MM.1S (cell line): ENCODE results near the gene FAM83F.

Experiments used
- DNase-seq: peaks from one replicate; pipeline ENCODE4 v3.0.0-alpha.2; 2015
- H2AFZ ChIP-seq: fragments of 300-600 bp; sonication (generic); 2 replicates; pipeline ENCODE4 v1.6.0; 2016; ENCODE audit warnings: antibody characterized with exemption, low read length
- H3F3A ChIP-seq: fragments of 300-600 bp; sonication (generic); 2 replicates; pipeline ENCODE4 v1.6.1; 2016; ENCODE audit warnings: mild to moderate bottlenecking, antibody characterized with exemption, low read length, moderate library complexity, mixed read lengths; ENCODE audit not compliant: insufficient read depth
- H3K27ac ChIP-seq: fragments of 300-600 bp; sonication (generic); 2 replicates; pipeline ENCODE4 v1.5.1; 2016; ENCODE audit warnings: mild to moderate bottlenecking, low read length
- H3K27me3 ChIP-seq: fragments of 300-600 bp; sonication (generic); replicated peaks from 2 replicates; pipeline ENCODE4 v1.6.0; 2016; ENCODE audit warnings: low read length; ENCODE audit not compliant: insufficient read depth
- H3K36me3 ChIP-seq: fragments of 300-600 bp; sonication (generic); replicated peaks from 2 replicates; pipeline ENCODE4 v1.6.1; 2016; ENCODE audit warnings: mild to moderate bottlenecking, low read length, mixed read lengths; ENCODE audit not compliant: insufficient read depth
- H3K4me1 ChIP-seq: fragments of 300-600 bp; sonication (generic); 2 replicates; pipeline ENCODE4 v1.6.1; 2016; ENCODE audit warnings: low read length, mixed read lengths
- H3K4me2 ChIP-seq: fragments of 300-600 bp; sonication (generic); 2 replicates; pipeline ENCODE4 v1.6.0; 2016; ENCODE audit warnings: low read depth, low read length
- H3K4me3 ChIP-seq: fragments of 300-600 bp; sonication (generic); 2 replicates; pipeline ENCODE4 v1.5.1; 2016; ENCODE audit warnings: low read length, mixed read lengths
- H3K79me2 ChIP-seq: fragments of 300-600 bp; sonication (generic); 2 replicates; pipeline ENCODE4 v1.6.1; 2016; ENCODE audit warnings: mixed run types, low read length, mixed read lengths
- H3K9ac ChIP-seq: fragments of 300-600 bp; sonication (generic); 2 replicates; pipeline ENCODE4 v1.6.1; 2016; ENCODE audit warnings: low read length, mixed read lengths
- H3K9me2 ChIP-seq: fragments of 300-600 bp; sonication (generic); replicated peaks from 2 replicates; pipeline ENCODE4 v1.6.1; 2016; ENCODE audit warnings: mild to moderate bottlenecking, low read length, mixed read lengths; ENCODE audit not compliant: insufficient read depth
- H3K9me3 ChIP-seq: fragments of 300-600 bp; sonication (generic); replicated peaks from 2 replicates; pipeline ENCODE4 v1.6.1; 2016; ENCODE audit warnings: mild to moderate bottlenecking, low read length, mixed read lengths; ENCODE audit not compliant: insufficient read depth
- H4K20me1 ChIP-seq: fragments of 300-600 bp; sonication (generic); 2 replicates; pipeline ENCODE4 v1.6.1; 2016; ENCODE audit warnings: mild to moderate bottlenecking, low read length, moderate library complexity, mixed read lengths; ENCODE audit not compliant: insufficient read depth
- CTCF ChIP-seq: fragments of 300-600 bp; sonication (generic); IDR thresholded peaks from 2 replicates; pipeline ENCODE4 v1.5.1; 2016; ENCODE audit warnings: antibody characterized with exemption, low read length, mixed read lengths
- EZH2 ChIP-seq: fragments of 300-600 bp; sonication (generic); optimal IDR thresholded peaks from 2 replicates; pipeline ENCODE3; 2017; ENCODE audit warnings: low read depth, mild to moderate bottlenecking, antibody characterized with exemption, low read length, mixed read lengths
- EZH2phosphoT487 ChIP-seq: fragments of 300-600 bp; sonication (generic); IDR thresholded peaks from 2 replicates; pipeline ENCODE4 v1.6.1; 2018; ENCODE audit warnings: antibody characterized with exemption, low read length

The FAM83F gene

GRCh38 chr22:40033586-40034380 lies 39.0 kb downstream of the FAM83F start:
- Histone ChIP-seq H3K27me3 (no peaks in the 10 kb centered on the region; the same call in 1 of the 2 replicates), H3K4me1 (no peaks in the 10 kb centered on the region), H3K9me2 (no peaks in the 10 kb centered on the region), H3K27ac (no peak overlapping the region), H3K36me3 (no peaks in the 10 kb centered on the region), H3K9me3 (no peaks in the 10 kb centered on the region), H3F3A (no peaks in the 10 kb centered on the region), H2AFZ (no peak overlapping the region), H3K4me2 (no peak overlapping the region), H3K9ac (no peak overlapping the region), H4K20me1 (no peaks in the 10 kb centered on the region), H3K79me2 (no peaks in the 10 kb centered on the region), H3K4me3 (no peak overlapping the region)
- TF ChIP-seq EZH2phosphoT487 (no peak), CTCF (no peak), EZH2 (no peak)
- no peak for DNase-seq

GRCh38 chr22:40035351-40035750 lies 40.6 kb downstream of the FAM83F start:
- H3K27me3 ChIP-seq: peaks cover 12% of the 10 kb centered on the region
- no peaks in the 10 kb centered on the region for H4K20me1 ChIP-seq
- H3K9me2 ChIP-seq: no peaks in the 10 kb centered on the region
- no peak overlapping the region for H3K4me3 ChIP-seq
- H3K9me3 ChIP-seq: no peaks in the 10 kb centered on the region
- DNase-seq: no peak
- H3K27ac ChIP-seq: no peak overlapping the region
- no peaks in the 10 kb centered on the region for H3F3A ChIP-seq
- no peaks in the 10 kb centered on the region for H3K36me3 ChIP-seq
- H3K4me1 ChIP-seq: no peaks in the 10 kb centered on the region
- TF ChIP-seq EZH2 (no peak), EZH2phosphoT487 (no peak), CTCF (no peak)
- H3K9ac ChIP-seq: no peak overlapping the region
- no peak overlapping the region for H2AFZ ChIP-seq
- no peaks in the 10 kb centered on the region for H3K79me2 ChIP-seq
- no peak overlapping the region for H3K4me2 ChIP-seq

GRCh38 chr22:40036126-40036525 lies 41.4 kb downstream of the FAM83F start:
- Histone ChIP-seq H3K36me3 (no peaks in the 10 kb centered on the region), H3K27me3 (peaks cover 19% of the 10 kb centered on the region), H3K9ac (no peak overlapping the region), H3K9me3 (no peaks in the 10 kb centered on the region), H3K4me3 (no peak overlapping the region), H3K4me2 (no peak overlapping the region), H4K20me1 (no peaks in the 10 kb centered on the region), H3K79me2 (no peaks in the 10 kb centered on the region), H3K9me2 (no peaks in the 10 kb centered on the region), H3F3A (no peaks in the 10 kb centered on the region), H3K4me1 (no peaks in the 10 kb centered on the region), H2AFZ (no peak overlapping the region), H3K27ac (no peak overlapping the region)
- DNase-seq: no peak
- TF ChIP-seq CTCF (no peak), EZH2 (no peak), EZH2phosphoT487 (no peak)
